ENCODE data around the gene MASP1. TPM values are rescaled to one million over a fixed set of nuclear protein-coding genes. Genes with fewer than 3 reads are reported as not detected.

The MASP1 gene
- total RNA-seq, 1 donor from 2014 or later, result not detected

DNA sequence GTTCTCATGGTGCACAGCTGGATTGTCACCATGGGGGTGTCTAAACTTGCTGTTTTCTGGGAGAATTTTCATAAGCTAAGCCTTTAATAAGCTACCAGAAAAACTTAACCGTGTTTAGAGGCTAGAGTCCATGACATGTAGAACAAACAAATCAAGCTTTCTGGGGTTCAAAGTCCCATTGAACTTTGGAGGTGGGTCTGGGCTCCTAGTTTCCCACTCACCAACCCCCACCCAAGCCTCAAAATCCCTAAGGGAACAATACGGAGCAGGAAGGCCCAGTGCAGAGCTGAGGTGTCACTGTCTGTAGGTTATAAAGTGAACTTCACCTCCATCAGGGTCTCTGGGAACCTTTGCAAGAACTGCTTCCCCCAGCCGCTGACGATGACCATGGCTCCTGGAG is 68.7 kb downstream of the MASP1 start:
- no peaks in the 10 kb centered on the region for H3K9me3 Mint-ChIP-seq
- H3K36me3 Mint-ChIP-seq (ENCODE audit: low read depth), result no peaks in the 10 kb centered on the region
- no peak overlapping the region for H3K27ac Mint-ChIP-seq
- H3K27me3 Mint-ChIP-seq (ENCODE audit: insufficient read depth), result peaks cover 7% of the 10 kb centered on the region
- no peaks in the 10 kb centered on the region for H3K4me1 Mint-ChIP-seq (ENCODE audit: low read depth)
- DNase-seq (ENCODE audit: low spot score), result no peak
- intact Hi-C loops (cut with micrococcal nuclease), result no loop called here
- no peak overlapping the region for H3K4me3 Mint-ChIP-seq

DNA sequence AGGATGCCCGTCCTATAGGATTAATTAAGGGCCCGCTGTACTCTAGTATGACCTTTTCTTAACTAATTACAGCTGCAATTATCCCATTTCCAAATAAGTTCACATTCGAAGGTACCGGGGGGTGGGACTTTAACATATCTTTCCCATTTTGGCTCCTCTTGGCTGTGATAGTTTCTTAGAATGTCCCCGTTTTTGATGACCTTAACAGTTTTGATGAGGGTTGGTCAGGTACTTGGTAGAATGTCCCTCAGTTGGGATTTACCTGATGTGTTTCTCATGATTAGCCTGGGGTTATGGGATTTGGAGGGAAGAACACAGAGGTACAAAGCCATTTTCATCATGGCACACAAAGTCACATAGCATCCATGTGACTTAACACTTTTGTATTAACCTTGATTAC is 76.1 kb downstream of the MASP1 start:
- peaks cover 22% of the 10 kb centered on the region for H3K27me3 Mint-ChIP-seq (ENCODE audit: insufficient read depth)
- no peaks in the 10 kb centered on the region for H3K36me3 Mint-ChIP-seq (ENCODE audit: low read depth)
- no peaks in the 10 kb centered on the region for H3K4me1 Mint-ChIP-seq (ENCODE audit: low read depth)
- no peak overlapping the region for H3K4me3 Mint-ChIP-seq
- intact Hi-C loops (cut with micrococcal nuclease), result no loop called here
- no peak overlapping the region for H3K27ac Mint-ChIP-seq
- H3K9me3 Mint-ChIP-seq, result no peaks in the 10 kb centered on the region
- DNase-seq (ENCODE audit: low spot score), result no peak

DNA sequence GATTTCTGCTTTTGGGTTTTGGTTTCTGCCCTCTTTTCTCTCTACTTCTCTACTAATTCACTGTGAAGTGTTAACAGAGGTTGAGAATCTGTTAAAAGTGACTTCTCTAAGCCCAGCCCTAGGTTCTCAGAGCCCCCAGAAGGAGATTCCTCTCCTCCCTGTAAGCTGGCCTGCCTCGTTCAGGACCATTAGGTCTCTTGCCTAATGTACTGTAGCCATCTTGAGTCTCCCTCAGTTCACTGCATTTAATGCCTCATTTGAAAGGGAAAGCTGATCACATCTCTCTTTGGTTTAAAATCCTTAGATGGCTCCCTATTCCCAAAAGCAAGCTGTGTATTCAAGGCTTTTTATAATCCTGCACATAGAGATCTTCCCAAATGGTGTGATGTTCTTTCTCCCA is 77.9 kb downstream of the MASP1 start:
- no peak overlapping the region for H3K4me3 Mint-ChIP-seq
- no peak for DNase-seq (ENCODE audit: low spot score)
- H3K4me1 Mint-ChIP-seq (ENCODE audit: low read depth), result no peaks in the 10 kb centered on the region
- no peaks in the 10 kb centered on the region for H3K36me3 Mint-ChIP-seq (ENCODE audit: low read depth)
- no peaks in the 10 kb centered on the region for H3K9me3 Mint-ChIP-seq
- no peak overlapping the region for H3K27ac Mint-ChIP-seq
- H3K27me3 Mint-ChIP-seq (ENCODE audit: insufficient read depth), result peaks cover 21% of the 10 kb centered on the region
- intact Hi-C loops (cut with micrococcal nuclease), result no loop called here

DNA sequence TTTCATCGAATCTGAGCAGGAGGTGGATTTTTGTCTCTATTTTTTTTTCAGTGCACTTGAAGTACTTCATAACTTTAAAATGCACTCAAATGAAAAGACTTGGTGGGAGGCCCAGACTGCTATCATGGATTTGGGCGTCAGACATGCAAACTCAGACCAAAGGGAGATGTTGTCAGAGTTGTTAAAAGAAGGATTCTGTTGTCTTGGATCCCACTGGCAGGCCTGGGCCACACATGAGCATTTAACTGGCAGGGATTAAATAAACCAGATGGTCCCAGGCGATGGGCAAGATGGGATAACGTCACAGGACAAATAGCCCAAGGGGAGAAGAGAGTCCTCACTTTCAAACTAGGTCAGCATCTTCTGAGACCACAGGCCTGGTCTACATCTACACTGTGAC is 78.8 kb downstream of the MASP1 start:
- Mint-ChIP-seq H3K4me1 (ENCODE audit: low read depth) (no peaks in the 10 kb centered on the region), H3K4me3 (no peak overlapping the region), H3K36me3 (ENCODE audit: low read depth) (no peaks in the 10 kb centered on the region), H3K27me3 (ENCODE audit: insufficient read depth) (peaks cover 17% of the 10 kb centered on the region), H3K9me3 (no peaks in the 10 kb centered on the region), H3K27ac (no peak overlapping the region)
- intact Hi-C loops (cut with micrococcal nuclease), result no loop called here
- no peak for DNase-seq (ENCODE audit: low spot score)

DNA sequence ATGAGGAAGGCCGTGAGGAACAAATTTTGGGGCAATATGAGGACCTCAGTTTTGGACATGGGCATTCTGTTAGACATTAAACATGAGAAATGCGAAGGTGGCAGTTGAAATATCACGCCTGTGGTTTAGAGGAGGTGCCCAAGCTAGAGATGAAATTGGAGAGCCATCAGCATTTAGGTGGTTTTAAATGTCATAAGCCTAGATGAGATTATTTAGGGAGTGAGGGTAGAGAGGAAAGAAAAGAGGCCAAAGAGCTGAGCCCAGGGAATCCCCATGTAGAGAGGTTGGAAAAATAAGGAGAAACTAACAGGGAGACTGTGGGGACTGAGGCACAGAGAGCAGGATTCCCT is 79.4 kb downstream of the MASP1 start:
- no peaks in the 10 kb centered on the region for H3K36me3 Mint-ChIP-seq (ENCODE audit: low read depth)
- H3K4me3 Mint-ChIP-seq, result no peak overlapping the region
- no peaks in the 10 kb centered on the region for H3K4me1 Mint-ChIP-seq (ENCODE audit: low read depth)
- no peak for DNase-seq (ENCODE audit: low spot score)
- intact Hi-C loops (cut with micrococcal nuclease), result no loop called here
- no peaks in the 10 kb centered on the region for H3K9me3 Mint-ChIP-seq
- peaks cover 14% of the 10 kb centered on the region for H3K27me3 Mint-ChIP-seq (ENCODE audit: insufficient read depth)
- no peak overlapping the region for H3K27ac Mint-ChIP-seq

DNA sequence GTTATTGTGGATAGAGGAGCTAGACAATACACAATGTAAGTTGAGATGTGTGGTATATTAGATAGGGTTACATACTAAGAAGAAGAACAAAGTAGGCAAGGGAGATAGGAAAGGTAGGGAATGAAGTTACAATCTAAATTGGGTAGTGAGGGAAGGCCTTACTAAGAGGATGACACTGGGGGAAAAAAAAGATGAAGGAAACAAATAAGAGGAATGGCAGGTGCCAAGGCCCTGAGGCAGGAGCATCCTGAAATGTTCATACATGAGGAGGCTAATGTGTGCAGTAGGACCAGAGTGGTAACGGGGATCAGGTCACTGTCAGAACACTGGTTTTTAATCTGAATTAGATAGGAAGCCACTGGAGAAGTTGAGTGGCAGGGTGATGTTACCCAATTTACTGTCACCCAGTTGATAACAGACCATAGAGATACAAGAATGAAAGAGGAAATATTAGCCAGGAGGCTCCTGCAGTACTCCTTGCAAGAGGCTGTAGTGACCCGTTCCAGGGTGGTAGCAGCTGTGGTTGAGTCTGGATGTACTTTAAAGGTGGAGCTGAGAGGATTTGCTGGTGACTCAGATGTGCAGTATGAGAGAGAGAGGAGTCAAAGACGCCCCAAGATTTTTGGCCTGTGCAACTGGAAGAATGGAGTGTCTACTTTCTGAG is 79.9 kb downstream of the MASP1 start:
- DNase-seq (ENCODE audit: low spot score), result no peak
- Mint-ChIP-seq H3K27ac (no peak overlapping the region), H3K4me3 (no peak overlapping the region), H3K27me3 (ENCODE audit: insufficient read depth) (peaks cover 11% of the 10 kb centered on the region), H3K36me3 (ENCODE audit: low read depth) (no peaks in the 10 kb centered on the region), H3K9me3 (no peaks in the 10 kb centered on the region), H3K4me1 (ENCODE audit: low read depth) (no peaks in the 10 kb centered on the region)
- intact Hi-C loops (cut with micrococcal nuclease), result no loop called here

DNA sequence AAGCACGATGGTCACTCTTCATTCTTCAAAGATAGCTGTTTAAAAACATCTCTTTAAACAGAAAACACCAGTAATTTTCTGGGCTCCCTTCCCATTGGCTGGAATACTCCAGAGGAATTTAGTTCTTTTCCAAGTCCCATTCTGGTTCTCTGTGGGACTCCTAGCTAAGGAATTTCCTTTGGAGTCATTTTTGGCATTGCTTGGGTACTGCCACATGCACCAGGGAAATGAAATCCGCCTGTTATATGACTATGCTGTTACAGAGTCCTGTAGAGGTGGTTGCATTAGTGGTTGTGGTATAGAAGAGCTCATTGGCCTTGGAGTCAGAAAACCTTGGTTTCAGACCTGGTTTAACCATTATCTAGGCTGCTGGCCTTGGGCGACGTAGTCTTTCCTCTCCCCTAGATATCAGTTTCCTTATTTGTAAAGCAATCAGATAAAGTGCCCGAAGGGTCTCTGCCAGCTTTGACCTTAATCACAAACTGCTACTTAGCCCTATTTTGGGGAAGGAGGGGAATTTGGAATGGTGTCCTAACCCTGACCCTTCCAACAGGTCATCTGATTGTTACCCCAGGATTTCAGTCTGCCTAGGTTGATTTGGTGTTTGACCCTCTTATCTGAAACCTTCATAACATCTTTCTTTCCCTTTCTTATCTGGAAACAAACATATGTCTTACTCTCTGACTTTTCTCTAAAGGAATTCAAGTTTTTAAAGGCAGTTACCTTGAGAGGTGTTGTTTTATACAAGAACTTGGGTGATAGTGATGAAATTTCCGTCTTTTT is 80.8 kb downstream of the MASP1 start:
- no peak for DNase-seq (ENCODE audit: low spot score)
- intact Hi-C loops (cut with micrococcal nuclease), result no loop called here
- Mint-ChIP-seq H3K27ac (no peak overlapping the region), H3K9me3 (no peaks in the 10 kb centered on the region), H3K27me3 (ENCODE audit: insufficient read depth) (peaks cover 15% of the 10 kb centered on the region), H3K4me1 (ENCODE audit: low read depth) (no peaks in the 10 kb centered on the region), H3K4me3 (no peak overlapping the region), H3K36me3 (ENCODE audit: low read depth) (no peaks in the 10 kb centered on the region)

DNA sequence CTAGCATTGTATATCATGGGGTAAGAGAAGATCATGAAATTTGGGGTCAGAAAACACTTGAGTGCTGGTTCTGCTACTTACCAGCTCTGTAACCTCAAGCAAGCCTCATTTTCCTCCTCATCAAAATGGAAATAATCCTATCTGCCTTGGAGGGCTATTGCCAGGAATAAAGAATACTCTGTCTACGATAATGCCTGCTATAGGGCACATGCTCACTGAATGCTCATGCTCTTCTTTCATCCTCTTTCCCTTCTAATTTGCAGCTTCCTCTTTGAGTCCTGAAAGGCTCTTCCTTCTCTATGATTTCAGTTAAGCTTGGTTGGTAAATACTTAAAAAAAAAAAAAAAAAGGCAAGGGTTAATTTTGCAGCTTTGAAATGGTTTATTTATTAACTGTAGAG is 81.4 kb downstream of the MASP1 start:
- no peaks in the 10 kb centered on the region for H3K9me3 Mint-ChIP-seq
- no peaks in the 10 kb centered on the region for H3K4me1 Mint-ChIP-seq (ENCODE audit: low read depth)
- peaks cover 21% of the 10 kb centered on the region for H3K27me3 Mint-ChIP-seq (ENCODE audit: insufficient read depth)
- no peaks in the 10 kb centered on the region for H3K36me3 Mint-ChIP-seq (ENCODE audit: low read depth)
- DNase-seq (ENCODE audit: low spot score), result no peak
- H3K27ac Mint-ChIP-seq, result no peak overlapping the region
- intact Hi-C loops (cut with micrococcal nuclease), result no loop called here
- no peak overlapping the region for H3K4me3 Mint-ChIP-seq

DNA sequence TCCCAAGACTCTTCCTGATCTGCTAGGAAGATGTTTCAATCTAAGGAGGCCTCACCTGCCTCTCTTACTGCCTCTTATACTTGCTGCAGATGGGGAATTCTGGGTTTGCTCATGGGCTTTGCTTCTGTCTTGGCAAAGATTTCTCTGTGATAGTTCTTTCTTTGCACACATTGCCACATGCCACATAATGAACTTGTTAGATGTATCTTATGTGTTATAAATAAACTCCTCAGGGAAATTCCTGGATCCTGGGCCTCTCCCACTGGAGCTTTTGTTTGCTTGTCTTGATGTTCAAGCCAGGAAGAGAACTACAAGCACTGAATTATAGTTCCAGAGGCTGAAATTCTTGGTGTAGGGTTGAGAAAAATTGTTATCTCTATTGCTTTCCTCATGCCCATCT is 82.0 kb downstream of the MASP1 start:
- H3K27ac Mint-ChIP-seq, result no peak overlapping the region
- intact Hi-C loops (cut with micrococcal nuclease), result no loop called here
- H3K27me3 Mint-ChIP-seq (ENCODE audit: insufficient read depth), result peaks cover 20% of the 10 kb centered on the region
- H3K9me3 Mint-ChIP-seq, result no peaks in the 10 kb centered on the region
- no peak overlapping the region for H3K4me3 Mint-ChIP-seq
- DNase-seq (ENCODE audit: low spot score), result no peak
- no peaks in the 10 kb centered on the region for H3K36me3 Mint-ChIP-seq (ENCODE audit: low read depth)
- H3K4me1 Mint-ChIP-seq (ENCODE audit: low read depth), result no peaks in the 10 kb centered on the region

DNA sequence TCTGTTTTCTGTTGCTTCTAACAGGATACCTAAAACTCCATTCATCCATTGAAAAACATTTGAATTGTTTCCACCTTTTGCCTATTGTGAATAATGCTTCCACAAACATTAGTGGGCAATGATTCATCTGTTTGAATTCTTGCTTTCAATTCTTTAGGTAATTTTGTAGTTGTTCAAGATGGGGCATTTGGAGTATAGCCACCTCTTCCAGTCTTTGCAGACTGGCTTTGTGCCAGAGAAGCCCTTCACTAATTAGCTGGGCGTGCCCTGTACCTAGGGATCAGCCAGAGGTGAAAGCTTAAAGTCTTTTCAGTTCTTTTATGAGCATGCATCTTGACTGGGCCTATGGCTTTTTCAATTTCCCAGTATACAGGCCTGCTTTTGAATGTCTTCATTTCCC is 83.4 kb downstream of the MASP1 start:
- Mint-ChIP-seq H3K27ac (no peak overlapping the region), H3K4me1 (ENCODE audit: low read depth) (no peaks in the 10 kb centered on the region), H3K4me3 (no peak overlapping the region), H3K9me3 (no peaks in the 10 kb centered on the region), H3K36me3 (ENCODE audit: low read depth) (no peaks in the 10 kb centered on the region), H3K27me3 (ENCODE audit: insufficient read depth) (peaks cover 13% of the 10 kb centered on the region)
- no peak for DNase-seq (ENCODE audit: low spot score)
- intact Hi-C loops (cut with micrococcal nuclease), result no loop called here

DNA sequence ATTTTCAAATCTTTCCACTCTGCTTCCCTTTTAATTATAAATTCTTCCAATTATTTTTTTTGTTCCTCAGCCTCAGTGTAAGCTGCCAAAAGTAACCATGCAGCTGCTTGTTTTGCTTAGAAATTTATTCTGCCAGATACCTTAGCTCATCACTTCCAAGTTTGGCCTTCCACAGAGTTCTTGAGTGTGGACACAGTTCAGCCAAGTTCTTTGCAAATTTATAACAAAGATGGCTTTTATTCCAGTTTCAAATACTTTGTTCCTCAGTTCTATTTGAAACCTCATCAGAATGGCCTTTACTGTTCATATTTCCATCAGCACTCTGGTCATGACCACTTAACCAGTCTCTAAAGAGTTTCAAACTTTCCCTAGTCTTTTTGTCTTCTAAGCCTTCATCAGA is 83.9 kb downstream of the MASP1 start:
- Mint-ChIP-seq H3K4me1 (ENCODE audit: low read depth) (no peaks in the 10 kb centered on the region), H3K9me3 (no peaks in the 10 kb centered on the region), H3K27ac (no peak overlapping the region), H3K36me3 (ENCODE audit: low read depth) (no peaks in the 10 kb centered on the region), H3K27me3 (ENCODE audit: insufficient read depth) (peaks cover 14% of the 10 kb centered on the region), H3K4me3 (no peak overlapping the region)
- no peak for DNase-seq (ENCODE audit: low spot score)
- intact Hi-C loops (cut with micrococcal nuclease), result no loop called here

DNA sequence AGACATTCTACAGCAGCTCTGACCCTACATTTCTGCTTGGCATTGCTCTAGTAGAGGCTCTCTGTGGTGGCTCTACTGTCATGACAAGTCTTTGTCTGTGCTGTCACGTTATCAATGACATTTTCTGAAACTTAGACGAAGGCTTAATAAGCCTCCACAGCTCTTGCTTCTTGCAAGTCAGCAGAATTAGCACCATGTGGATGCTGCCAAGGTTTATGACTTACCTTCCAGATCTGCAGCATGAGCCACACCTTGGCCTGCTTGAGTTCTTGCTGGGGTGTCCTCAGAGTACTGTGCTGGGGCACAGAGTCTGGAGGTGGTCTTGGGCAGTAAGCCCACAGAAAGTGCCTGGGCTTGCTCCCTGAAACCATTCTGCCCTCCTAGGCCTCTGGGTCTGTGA is 84.5 kb downstream of the MASP1 start:
- Mint-ChIP-seq H3K4me3 (no peak overlapping the region), H3K27me3 (ENCODE audit: insufficient read depth) (peaks cover 15% of the 10 kb centered on the region), H3K27ac (no peak overlapping the region), H3K36me3 (ENCODE audit: low read depth) (no peaks in the 10 kb centered on the region), H3K4me1 (ENCODE audit: low read depth) (no peaks in the 10 kb centered on the region), H3K9me3 (no peaks in the 10 kb centered on the region)
- DNase-seq (ENCODE audit: low spot score), result no peak
- intact Hi-C loops (cut with micrococcal nuclease), result no loop called here

DNA sequence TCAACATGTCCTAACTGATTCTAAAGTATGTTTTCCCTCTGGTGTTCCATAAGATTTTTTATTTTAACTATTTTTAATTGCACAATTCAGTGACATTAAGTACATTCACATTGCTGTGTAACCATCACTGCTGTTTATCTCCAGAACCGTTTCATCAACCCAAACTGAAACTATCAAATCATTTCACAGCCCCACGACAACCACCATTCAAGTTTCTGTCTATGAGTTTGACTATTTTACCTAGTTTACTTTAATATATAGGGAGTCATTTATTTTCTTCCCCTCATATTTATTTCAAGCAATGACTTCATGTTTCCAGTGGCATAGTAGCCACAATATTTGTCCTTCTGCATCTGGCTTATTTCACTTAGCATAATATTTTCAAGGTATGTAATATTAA is 85.9 kb downstream of the MASP1 start:
- Mint-ChIP-seq H3K4me3 (no peak overlapping the region), H3K27me3 (ENCODE audit: insufficient read depth) (peaks cover 17% of the 10 kb centered on the region), H3K9me3 (no peaks in the 10 kb centered on the region), H3K27ac (no peak overlapping the region), H3K4me1 (ENCODE audit: low read depth) (no peaks in the 10 kb centered on the region), H3K36me3 (ENCODE audit: low read depth) (no peaks in the 10 kb centered on the region)
- intact Hi-C loops (cut with micrococcal nuclease), result no loop called here
- no peak for DNase-seq (ENCODE audit: low spot score)

Measured in activated T-helper 1 cell treated with anti-CD3 and anti-CD28 coated beads, Interleukin-12 subunit alpha, Interleukin-12 subunit beta, Interleukin-2, Interleukin-4 antibody, amounts not matched to agents 30 ng/mL and 10 ng/mL and 1 ng/mL, durations not matched to agents 14 hours and 24 hours and 36 hours (primary cell).